Measurements from ENCODE around the gene KLRC4.

KLRC4 gene

GRCh38 chr12:10366875-10367274 is 42.7 kb downstream of the KLRC4 start:
- no peak for DNase-seq

- DNase-seq: no peak
Observed at GRCh38 chr12:10365696-10366405, 43.7 kb downstream of the KLRC4 start.

- peak in 1 of 2 experiments; percentile 32 for DNase-seq
Observed at GRCh38 chr12:10364815-10365622, 44.5 kb downstream of the KLRC4 start.

- DNase-seq: peak in 1 of 2 experiments; percentile 42
Observed at GRCh38 chr12:10363914-10364814, 45.4 kb downstream of the KLRC4 start.

- DNase-seq: no peak
Observed at GRCh38 chr12:10363658-10363913, 46.0 kb downstream of the KLRC4 start.

GRCh38 chr12:10362828-10363657 is 46.5 kb downstream of the KLRC4 start:
- no peak for DNase-seq

GRCh38 chr12:10362325-10362724 is 47.2 kb downstream of the KLRC4 start:
- no peak for DNase-seq

GRCh38 chr12:10361622-10362021 is 47.9 kb downstream of the KLRC4 start:
- DNase-seq: no peak

- no peak for DNase-seq
Observed at GRCh38 chr12:10361084-10361483, 48.5 kb downstream of the KLRC4 start.

GRCh38 chr12:10358969-10359368 is 50.6 kb downstream of the KLRC4 start:
- no peak for DNase-seq

- no peak for DNase-seq
Observed at GRCh38 chr12:10358131-10358530, 51.4 kb downstream of the KLRC4 start.
